HEK293 (cell line): ENCODE results near the gene DAAM2.

ENCODE experiments used
- CTCF ChIA-PET: fragments of 350-600 bp; formaldehyde crosslinking; extraction: SDS; loops from one replicate; lab custom pipeline; 2021; ENCODE audit warnings: antibody characterized with exemption; lab: Yijun Ruan, JAX
- POLR2A ChIA-PET: fragments of 300-600 bp; formaldehyde crosslinking; extraction: SDS; loops from one replicate; lab custom pipeline; 2020; ENCODE audit warnings: antibody characterized with exemption, inconsistent platforms; lab: Yijun Ruan, JAX
- H3K27ac ChIP-seq: fragments of 200-500 bp; sonication (Bioruptor generic); 2 replicates; pipeline ENCODE4 v1.5.1; 2014; ENCODE audit warnings: low read depth, low read length, control low read depth, inconsistent platforms; ENCODE audit errors: extremely low read depth
- H3K36me3 ChIP-seq, 2 experiments: fragments of 200-500 bp in 1 of 2; sonication (Bioruptor generic) in 1 of 2; 1 replicate in 1 of 2; 2 replicates in 1 of 2; pipeline ENCODE4 v1.5.1; 2014 to 2017; ENCODE audit warnings: inconsistent platforms in 2 of 2, low read length in 2 of 2; ENCODE audit not compliant: control insufficient read depth in 2 of 2, insufficient read depth in 1 of 2
- H3K4me1 ChIP-seq: fragments of 200-500 bp; sonication (Bioruptor generic); 2 replicates; pipeline ENCODE4 v1.5.1; 2014; ENCODE audit warnings: mild to moderate bottlenecking, low read length, inconsistent platforms; ENCODE audit not compliant: control insufficient read depth, insufficient read depth
- H3K4me3 ChIP-seq: 2 replicates; pipeline ENCODE4 v1.5.1; 2011; ENCODE audit warnings: low read depth, mild to moderate bottlenecking, control low read depth, low read length, moderate library complexity
- H3K9me3 ChIP-seq: fragments of 200-500 bp; sonication (Bioruptor generic); 2 replicates; pipeline ENCODE4 v1.5.1; 2014; ENCODE audit warnings: low read depth, low read length, inconsistent platforms; ENCODE audit not compliant: control insufficient read depth, insufficient read depth
- REPIN1 ChIP-seq: fragments of 450-650 bp; formaldehyde crosslinking; IDR thresholded peaks from 2 replicates; pipeline ENCODE4 v1.5.1; 2017; ENCODE audit warnings: missing biosample characterization, missing genetic modification characterization, low read depth
- SCRT2 ChIP-seq: fragments of 450-650 bp; formaldehyde crosslinking; IDR thresholded peaks from 2 replicates; pipeline ENCODE4 v1.5.1; 2016; ENCODE audit warnings: missing biosample characterization, missing genetic modification characterization
- ZBTB26 ChIP-seq: fragments of 450-650 bp; formaldehyde crosslinking; optimal IDR thresholded peaks from 2 replicates; pipeline ENCODE3; 2016; ENCODE audit warnings: missing biosample characterization, mild to moderate bottlenecking, missing genetic modification characterization
- ZBTB44 ChIP-seq: fragments of 450-650 bp; IDR thresholded peaks from 2 replicates; pipeline ENCODE4 v1.5.1; 2018; ENCODE audit warnings: missing biosample characterization, mild to moderate bottlenecking, missing genetic modification characterization
- ZFP41 ChIP-seq: fragments of 450-650 bp; formaldehyde crosslinking; IDR thresholded peaks from 2 replicates; pipeline ENCODE4 v1.5.1; 2016; ENCODE audit warnings: missing biosample characterization, missing genetic modification characterization, borderline replicate concordance
- ZNF16 ChIP-seq: fragments of 450-650 bp; formaldehyde crosslinking; IDR thresholded peaks from 2 replicates; pipeline ENCODE4 v1.5.1; 2016; ENCODE audit warnings: low read depth, missing biosample characterization, missing genetic modification characterization
- ZNF169 ChIP-seq: fragments of 450-650 bp; formaldehyde crosslinking; IDR thresholded peaks from 2 replicates; pipeline ENCODE4 v1.5.1; 2016; ENCODE audit warnings: missing biosample characterization, missing genetic modification characterization
- ZNF214 ChIP-seq: fragments of 450-650 bp; formaldehyde crosslinking; IDR thresholded peaks from 2 replicates; pipeline ENCODE4 v1.5.1; 2017; ENCODE audit warnings: missing biosample characterization, mild to moderate bottlenecking, missing genetic modification characterization, borderline replicate concordance
- ZNF266 ChIP-seq: fragments of 450-650 bp; formaldehyde crosslinking; IDR thresholded peaks from 2 replicates; pipeline ENCODE4 v1.5.1; 2016; ENCODE audit warnings: missing biosample characterization, missing genetic modification characterization, low read depth
- ZNF280C ChIP-seq: fragments of 450-650 bp; formaldehyde crosslinking; IDR thresholded peaks from 2 replicates; pipeline ENCODE4 v1.5.1; 2016; ENCODE audit warnings: missing biosample characterization, missing genetic modification characterization
- ZNF354C ChIP-seq: fragments of 450-650 bp; formaldehyde crosslinking; IDR thresholded peaks from 2 replicates; pipeline ENCODE4 v1.5.1; 2016; ENCODE audit warnings: missing biosample characterization, missing genetic modification characterization, low read depth, borderline replicate concordance
- ZNF362 ChIP-seq: fragments of 450-650 bp; formaldehyde crosslinking; IDR thresholded peaks from 2 replicates; pipeline ENCODE4 v1.5.1; 2016; ENCODE audit warnings: missing biosample characterization, missing genetic modification characterization
- ZNF37A ChIP-seq: fragments of 450-650 bp; IDR thresholded peaks from 2 replicates; pipeline ENCODE4 v1.5.1; 2018; ENCODE audit warnings: missing biosample characterization, missing genetic modification characterization
- ZNF391 ChIP-seq: fragments of 450-650 bp; formaldehyde crosslinking; IDR thresholded peaks from 2 replicates; pipeline ENCODE4 v1.5.1; 2016; ENCODE audit warnings: low read depth, missing biosample characterization, missing genetic modification characterization, borderline replicate concordance
- ZNF426 ChIP-seq: fragments of 450-650 bp; formaldehyde crosslinking; IDR thresholded peaks from 2 replicates; pipeline ENCODE4 v1.5.1; 2017; ENCODE audit warnings: missing biosample characterization, missing genetic modification characterization, mild to moderate bottlenecking, inconsistent platforms, moderate library complexity
- ZNF48 ChIP-seq: fragments of 450-650 bp; formaldehyde crosslinking; IDR thresholded peaks from 2 replicates; pipeline ENCODE4 v1.5.1; 2016; ENCODE audit warnings: missing biosample characterization, missing genetic modification characterization
- ZNF529 ChIP-seq: fragments of 450-650 bp; formaldehyde crosslinking; IDR thresholded peaks from 2 replicates; pipeline ENCODE4 v1.5.1; 2017; ENCODE audit warnings: missing genetic modification characterization, missing biosample characterization; ENCODE audit not compliant: insufficient replicate concordance
- ZNF654 ChIP-seq: fragments of 450-650 bp; formaldehyde crosslinking; IDR thresholded peaks from 2 replicates; pipeline ENCODE4 v1.5.1; 2016; ENCODE audit warnings: low read depth, missing biosample characterization, missing genetic modification characterization
- ZNF660 ChIP-seq: fragments of 450-650 bp; IDR thresholded peaks from 2 replicates; pipeline ENCODE4 v1.5.1; 2018; ENCODE audit warnings: missing biosample characterization, mild to moderate bottlenecking, missing genetic modification characterization
- ZNF768 ChIP-seq: fragments of 450-650 bp; formaldehyde crosslinking; IDR thresholded peaks from 2 replicates; pipeline ENCODE4 v1.5.1; 2018; ENCODE audit warnings: missing biosample characterization, mild to moderate bottlenecking, missing genetic modification characterization
- ZNF792 ChIP-seq: fragments of 450-650 bp; formaldehyde crosslinking; IDR thresholded peaks from 2 replicates; pipeline ENCODE4 v1.5.1; 2016; ENCODE audit warnings: missing biosample characterization, missing genetic modification characterization
- ZNF830 ChIP-seq: fragments of 450-650 bp; IDR thresholded peaks from 2 replicates; pipeline ENCODE4 v1.5.0; 2018; ENCODE audit warnings: missing biosample characterization, missing genetic modification characterization, low read depth, mild to moderate bottlenecking, moderate library complexity
- ZSCAN16 ChIP-seq: fragments of 450-650 bp; formaldehyde crosslinking; IDR thresholded peaks from 2 replicates; pipeline ENCODE4 v1.5.1; 2016; ENCODE audit warnings: missing biosample characterization, missing genetic modification characterization

The DAAM2 gene

GRCh38 chr6:39908838-39909583, 116.8 kb downstream of the DAAM2 start:
- H3K4me3 ChIP-seq: no peak overlapping the region
- TF ChIP-seq ZNF280C (tag by site-specific recombination) (no peak), ZNF214 (tag by site-specific recombination) (no peak), ZNF169 (tag by site-specific recombination) (no peak), ZNF660 (no peak), SCRT2 (no peak), ZNF830 (no peak), ZNF37A (no peak), ZNF426 (no peak), ZNF16 (tag by site-specific recombination) (no peak), ZNF792 (tag by site-specific recombination) (no peak), ZNF768 (tag by site-specific recombination) (no peak), ZNF529 (no peak), ZNF354C (tag by site-specific recombination) (no peak), ZNF654 (tag by site-specific recombination) (no peak), ZNF391 (no peak)
- ChIA-PET CTCF (no interaction called here), POLR2A (no interaction called here)
- peaks cover 0 to 44% of the 10 kb centered on the region in 2 experiments; a peak in 1 of 3 replicates for H3K36me3 ChIP-seq
- no peaks in the 10 kb centered on the region for H3K4me1 ChIP-seq
- H3K9me3 ChIP-seq: no peaks in the 10 kb centered on the region
- no peak overlapping the region for H3K27ac ChIP-seq

- CTCF ChIA-PET: no interaction called here
- peaks cover 0 to 51% of the 10 kb centered on the region in 2 experiments; a peak in 1 of 3 replicates for H3K36me3 ChIP-seq
- no peak for TF ChIP-seq ZNF266
- no peak for TF ChIP-seq ZBTB44 (tag by site-specific recombination)
- no peak for TF ChIP-seq REPIN1 (tag by site-specific recombination)
- TF ChIP-seq ZNF362 (tag by site-specific recombination): no peak
- TF ChIP-seq ZFP41 (tag by site-specific recombination): no peak
- no peak for TF ChIP-seq ZSCAN16 (tag by site-specific recombination)
- TF ChIP-seq ZBTB26 (tag by site-specific recombination): no peak
- no peak for TF ChIP-seq ZNF48 (tag by site-specific recombination)
These were observed 117.5 kb downstream of the DAAM2 start for GRCh38 chr6:39909701-39910100.

More at GRCh38 chr6:39909701-39910100, 117.5 kb downstream of the DAAM2 start:
- H3K27ac ChIP-seq: no peak overlapping the region
- H3K4me3 ChIP-seq: no peak overlapping the region
- no peaks in the 10 kb centered on the region for H3K4me1 ChIP-seq
- POLR2A ChIA-PET: no interaction called here
- H3K9me3 ChIP-seq: no peaks in the 10 kb centered on the region
